HG03460 (cell line): ENCODE results near the gene CD247.

Experiments
- ATAC-seq: cut with Tn5 transposase; IDR thresholded peaks from one replicate; pipeline ENCODE4 v1.9.1; 2021; ENCODE audit not compliant: unreplicated experiment

The CD247 gene

GRCh38 chr1:167440776-167441175 lies 77.6 kb downstream of the CD247 start:
- ATAC-seq: no peak

GRCh38 chr1:167440345-167440744 lies 78.0 kb downstream of the CD247 start:
- no peak for ATAC-seq

- no peak for ATAC-seq
Observed at GRCh38 chr1:167439301-167439988, 78.9 kb downstream of the CD247 start.

- no peak for ATAC-seq
Observed at GRCh38 chr1:167438171-167439138, 79.9 kb downstream of the CD247 start.

GRCh38 chr1:167435484-167435883 lies 82.8 kb downstream of the CD247 start:
- ATAC-seq: no peak

- no peak for ATAC-seq
Observed at GRCh38 chr1:167434306-167434705, 84.0 kb downstream of the CD247 start.

GRCh38 chr1:167433884-167434283 lies 84.4 kb downstream of the CD247 start:
- ATAC-seq: no peak

- ATAC-seq: no peak
Observed at GRCh38 chr1:167432780-167433179, 85.5 kb downstream of the CD247 start.

GRCh38 chr1:167431909-167432650 lies 86.2 kb downstream of the CD247 start:
- ATAC-seq: no peak

GRCh38 chr1:167431261-167431908 lies 86.9 kb downstream of the CD247 start:
- ATAC-seq: no peak

- ATAC-seq: no peak
Observed at GRCh38 chr1:167430849-167431242, 87.5 kb downstream of the CD247 start.

- peak; percentile 40 for ATAC-seq
Observed at GRCh38 chr1:167430134-167430848, 88.0 kb downstream of the CD247 start.

GRCh38 chr1:167429612-167430011 lies 88.7 kb downstream of the CD247 start:
- ATAC-seq: no peak

GRCh38 chr1:167428395-167428794 lies 89.9 kb downstream of the CD247 start:
- no peak for ATAC-seq

- no peak for ATAC-seq
Observed at GRCh38 chr1:167427848-167428247, 90.5 kb downstream of the CD247 start.

GRCh38 chr1:167426716-167427115 lies 91.6 kb downstream of the CD247 start:
- no peak for ATAC-seq

- no peak for ATAC-seq
Observed at GRCh38 chr1:167425482-167425881, 92.8 kb downstream of the CD247 start.

GRCh38 chr1:167423684-167424619 lies 94.4 kb downstream of the CD247 start:
- no peak for ATAC-seq

- ATAC-seq: no peak
Observed at GRCh38 chr1:167420510-167420909, 97.8 kb downstream of the CD247 start.
